ENCODE measurements around the gene SF3A2. TPM values are rescaled to one million over a fixed set of nuclear protein-coding genes. Genes with fewer than 3 reads are reported as not detected.

Gene SF3A2
- total RNA-seq, 4 donors from 2014 or later: 21.4 to 84.0 (median 51.8) TPM

GRCh38 chr19:2283835-2284507 lies 47.3 kb downstream of the SF3A2 start:
- Histone ChIP-seq H3K9me3 (no peaks in the 10 kb centered on the region), H3K36me3 (no peaks in the 10 kb centered on the region), H3K27ac (no peak overlapping the region), H3K4me1 (peaks cover 0 to 24% (median 13%) of the 10 kb centered on the region in 4 donors), H3K27me3 (peaks cover 0 to 6% of the 10 kb centered on the region in 2 donors), H3K4me3 (no peak overlapping the region)
- no peak for DNase-seq (ENCODE audit: low spot score in 2 of 2)
- WGBS, 2 donors: 94% methylated on average over 5 to 8 of the region's 8 CpGs
- TF ChIP-seq POLR2A (IDR thresholded peaks at IDR 0.05): no peak
- TF ChIP-seq EP300 (IDR thresholded peaks at IDR 0.05): no peak
- no peak for TF ChIP-seq CTCF (IDR thresholded peaks at IDR 0.05)

GRCh38 chr19:2286402-2287140 lies 49.9 kb downstream of the SF3A2 start:
- Histone ChIP-seq H3K27ac (no peak overlapping the region), H3K27me3 (peaks cover 0 to 30% of the 10 kb centered on the region in 2 donors), H3K4me1 (peaks cover 0 to 39% (median 25%) of the 10 kb centered on the region in 4 donors), H3K9me3 (no peaks in the 10 kb centered on the region), H3K36me3 (no peaks in the 10 kb centered on the region), H3K4me3 (no peak overlapping the region)
- no peak for TF ChIP-seq POLR2A (IDR thresholded peaks at IDR 0.05)
- TF ChIP-seq EP300 (IDR thresholded peaks at IDR 0.05): no peak
- no peak for TF ChIP-seq CTCF (IDR thresholded peaks at IDR 0.05)
- no peak for DNase-seq (ENCODE audit: low spot score in 2 of 2)
- 86 to 87% methylated on average over 18 to 20 of the region's 20 CpGs for WGBS, 2 donors

GRCh38 chr19:2287585-2288337 lies 51.1 kb downstream of the SF3A2 start:
- Histone ChIP-seq H3K4me1 (peaks cover 0 to 30% (median 14%) of the 10 kb centered on the region in 4 donors), H3K36me3 (no peaks in the 10 kb centered on the region), H3K4me3 (no peak overlapping the region), H3K27me3 (peaks cover 0 to 42% of the 10 kb centered on the region in 2 donors), H3K9me3 (no peaks in the 10 kb centered on the region), H3K27ac (no peak overlapping the region)
- no peak for TF ChIP-seq POLR2A (IDR thresholded peaks at IDR 0.05)
- no peak for TF ChIP-seq CTCF (IDR thresholded peaks at IDR 0.05)
- TF ChIP-seq EP300 (IDR thresholded peaks at IDR 0.05): no peak
- WGBS, 2 donors: 74 to 75% methylated on average over 13 of the region's 13 CpGs
- DNase-seq (ENCODE audit: low spot score in 2 of 2): no peak

- TF ChIP-seq CTCF (IDR thresholded peaks at IDR 0.05) (no peak), POLR2A (IDR thresholded peaks at IDR 0.05) (no peak), EP300 (IDR thresholded peaks at IDR 0.05) (no peak)
- peaks cover 0 to 47% of the 10 kb centered on the region in 2 donors for H3K27me3 ChIP-seq
Observed at GRCh38 chr19:2288338-2288817, 51.8 kb downstream of the SF3A2 start.

More at GRCh38 chr19:2288338-2288817, 51.8 kb downstream of the SF3A2 start:
- DNase-seq (ENCODE audit: low spot score in 2 of 2): no peak
- Histone ChIP-seq H3K27ac (no peak overlapping the region), H3K4me3 (no peak overlapping the region), H3K36me3 (no peaks in the 10 kb centered on the region), H3K4me1 (peaks cover 0 to 28% (median 13%) of the 10 kb centered on the region in 4 donors), H3K9me3 (no peaks in the 10 kb centered on the region)
- 80 to 84% methylated on average over 13 to 14 of the region's 17 CpGs for WGBS, 2 donors
